ENCODE data around the gene TOP3A. TPM values are rescaled to one million over a fixed set of nuclear protein-coding genes. Genes with fewer than 3 reads are reported as not detected.

Gene TOP3A
- total RNA-seq, 2 donors from 2014 or later = 60.4 to 67.4 TPM

GRCh38 chr17:18320301-18320700 lies 5.5 kb upstream of the TOP3A start:
- no peak overlapping the region for H3K4me3 Mint-ChIP-seq
- H3K4me3 ChIP-seq (ENCODE audit: low read length) = no peak overlapping the region
- peaks cover 37% of the 10 kb centered on the region for H3K4me1 Mint-ChIP-seq
- no peaks in the 10 kb centered on the region for H3K27me3 ChIP-seq (ENCODE audit: control insufficient read depth, insufficient read depth, low read length, poor library complexity, severe bottlenecking)
- H3K4me1 ChIP-seq (ENCODE audit: control insufficient read depth, insufficient read depth, low read length) = peaks cover 17% of the 10 kb centered on the region
- peaks cover 3% of the 10 kb centered on the region for H3K9me3 ChIP-seq (ENCODE audit: control insufficient read depth, low read length)
- H3K36me3 ChIP-seq (ENCODE audit: control insufficient read depth, insufficient read depth, low read length) = peaks cover 49% of the 10 kb centered on the region
- no peak for DNase-seq
- no peaks in the 10 kb centered on the region for H3K27me3 Mint-ChIP-seq (ENCODE audit: insufficient read depth)
- H3K27ac Mint-ChIP-seq = no peak overlapping the region
- no peak for TF ChIP-seq CTCF (conservative IDR thresholded peaks at IDR 0.05)
- H3K27ac ChIP-seq (ENCODE audit: low read depth, low read length) = no peak overlapping the region
- H3K9ac ChIP-seq (ENCODE audit: extremely low read depth, low read length, poor library complexity, severe bottlenecking) = no peak overlapping the region
- no peaks in the 10 kb centered on the region for H3K9me3 Mint-ChIP-seq
- peaks cover 53% of the 10 kb centered on the region for H3K36me3 Mint-ChIP-seq (ENCODE audit: low read depth)
- WGBS, 2 experiments (ENCODE audit: insufficient coverage in 1 of 2, insufficient read length in 1 of 2) = 76 to 93% methylated on average over 3 to 7 of the region's 7 CpGs

- DNase-seq = peak; percentile 88
- Histone ChIP-seq H3K4me3 (ENCODE audit: low read length) (no peak overlapping the region), H3K9ac (ENCODE audit: extremely low read depth, low read length, poor library complexity, severe bottlenecking) (no peak overlapping the region), H3K36me3 (ENCODE audit: control insufficient read depth, insufficient read depth, low read length) (peaks cover 43% of the 10 kb centered on the region), H3K27ac (ENCODE audit: low read depth, low read length) (no peak overlapping the region), H3K4me1 (ENCODE audit: control insufficient read depth, insufficient read depth, low read length) (peaks cover 17% of the 10 kb centered on the region), H3K27me3 (ENCODE audit: control insufficient read depth, insufficient read depth, low read length, poor library complexity, severe bottlenecking) (no peaks in the 10 kb centered on the region), H3K9me3 (ENCODE audit: control insufficient read depth, low read length) (peaks cover under 1% of the 10 kb centered on the region)
- WGBS, 2 experiments (ENCODE audit: insufficient coverage in 1 of 2, insufficient read length in 1 of 2) = 76% methylated on average over 10 to 13 of the region's 13 CpGs
- Mint-ChIP-seq H3K36me3 (ENCODE audit: low read depth) (peaks cover 48% of the 10 kb centered on the region), H3K4me3 (no peak overlapping the region), H3K4me1 (peaks cover 37% of the 10 kb centered on the region), H3K27ac (peak overlapping the region; percentile 13), H3K27me3 (ENCODE audit: insufficient read depth) (no peaks in the 10 kb centered on the region), H3K9me3 (no peaks in the 10 kb centered on the region)
- peak; percentile 76 for TF ChIP-seq CTCF (conservative IDR thresholded peaks at IDR 0.05)
These were observed 4.9 kb upstream of the TOP3A start for GRCh38 chr17:18319604-18320256.

GRCh38 chr17:18318771-18319450 lies 4.1 kb upstream of the TOP3A start:
- peak; percentile 50 for DNase-seq

More at GRCh38 chr17:18318771-18319450, 4.1 kb upstream of the TOP3A start:
- TF ChIP-seq CTCF (conservative IDR thresholded peaks at IDR 0.05) = no peak
- peaks cover 38% of the 10 kb centered on the region for H3K4me1 Mint-ChIP-seq
- H3K27ac ChIP-seq (ENCODE audit: low read depth, low read length) = no peak overlapping the region
- no peaks in the 10 kb centered on the region for H3K9me3 ChIP-seq (ENCODE audit: control insufficient read depth, low read length)
- H3K4me3 ChIP-seq (ENCODE audit: low read length) = peak overlapping the region; percentile 49
- H3K27ac Mint-ChIP-seq = peak overlapping the region; percentile 13
- WGBS, 2 experiments (ENCODE audit: insufficient coverage in 1 of 2, insufficient read length in 1 of 2) = 89 to 90% methylated on average over 14 to 18 of the region's 18 CpGs
- H3K36me3 ChIP-seq (ENCODE audit: control insufficient read depth, insufficient read depth, low read length) = peaks cover 35% of the 10 kb centered on the region
- peaks cover 39% of the 10 kb centered on the region for H3K36me3 Mint-ChIP-seq (ENCODE audit: low read depth)
- no peaks in the 10 kb centered on the region for H3K27me3 ChIP-seq (ENCODE audit: control insufficient read depth, insufficient read depth, low read length, poor library complexity, severe bottlenecking)
- peak overlapping the region; percentile 22 for H3K4me3 Mint-ChIP-seq
- no peaks in the 10 kb centered on the region for H3K27me3 Mint-ChIP-seq (ENCODE audit: insufficient read depth)
- no peaks in the 10 kb centered on the region for H3K9me3 Mint-ChIP-seq
- peaks cover 17% of the 10 kb centered on the region for H3K4me1 ChIP-seq (ENCODE audit: control insufficient read depth, insufficient read depth, low read length)
- no peak overlapping the region for H3K9ac ChIP-seq (ENCODE audit: extremely low read depth, low read length, poor library complexity, severe bottlenecking)

Measured in endodermal cell (in vitro differentiated cells).